GM23338 (cell line): Measurements from ENCODE around the gene EMSY. TPM values are rescaled to one million over a fixed set of nuclear protein-coding genes. Genes with fewer than 3 reads are reported as not detected.

Experiments used
- ATAC-seq: fragments of 200-7000 bp; cut with Tn5 transposase; 3 replicates; pipeline ENCODE4 v1.9.1; 2020
- DNase-seq: peaks from one replicate; pipeline ENCODE4 v3.0.0-alpha.2; 2015; ENCODE audit warnings: low spot score
- H2AFZ ChIP-seq: fragments of 200-600 bp; sonication (generic); 2 replicates; pipeline ENCODE4 v1.8.0; 2016; ENCODE audit warnings: antibody characterized with exemption, mild to moderate bottlenecking, moderate library complexity
- H3F3A ChIP-seq: fragments of 200-600 bp; sonication (generic); replicated peaks from 2 replicates; pipeline ENCODE4 v1.8.0; 2017; ENCODE audit warnings: antibody characterized with exemption, mixed run types, low read depth
- H3K27ac ChIP-seq: fragments of 200-600 bp; sonication (generic); 2 replicates; pipeline ENCODE4 v1.6.1; 2016; ENCODE audit warnings: low read depth
- H3K27me3 ChIP-seq: fragments of 200-600 bp; sonication (generic); 2 replicates; pipeline ENCODE4 v1.8.0; 2016; ENCODE audit warnings: mild to moderate bottlenecking, mixed run types, moderate library complexity; ENCODE audit not compliant: insufficient read depth
- H3K36me3 ChIP-seq: fragments of 200-600 bp; sonication (generic); 2 replicates; pipeline ENCODE4 v1.8.0; 2016; ENCODE audit warnings: mild to moderate bottlenecking; ENCODE audit not compliant: insufficient read depth
- H3K4me1 ChIP-seq: fragments of 200-600 bp; sonication (generic); 2 replicates; pipeline ENCODE4 v1.8.0; 2016; ENCODE audit warnings: mild to moderate bottlenecking, moderate library complexity; ENCODE audit not compliant: insufficient read depth
- H3K4me2 ChIP-seq: fragments of 200-600 bp; sonication (generic); 2 replicates; pipeline ENCODE4 v1.7.1; 2017; ENCODE audit warnings: mixed run types
- H3K4me3 ChIP-seq: fragments of 200-600 bp; sonication (generic); 2 replicates; pipeline ENCODE4 v1.6.1; 2016; ENCODE audit warnings: mixed run types
- H3K79me2 ChIP-seq: fragments of 200-600 bp; sonication (generic); replicated peaks from 2 replicates; pipeline ENCODE4 v1.8.0; 2017; ENCODE audit warnings: mild to moderate bottlenecking; ENCODE audit not compliant: insufficient read depth
- H3K9me2 ChIP-seq: fragments of 200-600 bp; sonication (generic); 2 replicates; pipeline ENCODE4 v1.8.0; 2017; ENCODE audit not compliant: insufficient read depth
- H4K20me1 ChIP-seq: fragments of 200-600 bp; sonication (generic); replicated peaks from 2 replicates; pipeline ENCODE4 v1.8.0; 2017; ENCODE audit warnings: mild to moderate bottlenecking; ENCODE audit not compliant: insufficient read depth
- H3K27ac Mint-ChIP-seq: 2 replicates; pipeline ENCODE4 v1.8.0; 2020; ENCODE audit warnings: inconsistent platforms, mild to moderate bottlenecking, moderate library complexity, mixed read lengths
- H3K27me3 Mint-ChIP-seq: 3 replicates; pipeline ENCODE4 v1.8.0; 2022; ENCODE audit warnings: low read depth, mild to moderate bottlenecking, moderate library complexity, mixed read lengths, inconsistent platforms; ENCODE audit not compliant: insufficient read depth, poor library complexity
- H3K36me3 Mint-ChIP-seq: 3 replicates; pipeline ENCODE4 v1.8.0; 2021; ENCODE audit warnings: low read depth, mild to moderate bottlenecking, inconsistent platforms, moderate library complexity, mixed read lengths
- H3K4me1 Mint-ChIP-seq: 3 replicates; pipeline ENCODE4 v1.8.0; 2020; ENCODE audit warnings: mild to moderate bottlenecking, inconsistent platforms, mixed read lengths
- H3K4me3 Mint-ChIP-seq: 3 replicates; pipeline ENCODE4 v1.8.0; 2021; ENCODE audit warnings: moderate library complexity, mild to moderate bottlenecking, inconsistent platforms, mixed read lengths
- H3K9me3 Mint-ChIP-seq: 3 replicates; pipeline ENCODE4 v1.8.0; 2020; ENCODE audit warnings: moderate library complexity, mild to moderate bottlenecking, inconsistent platforms, mixed read lengths
- CREB1 ChIP-seq: fragments of 250-450 bp; sonication (Bioruptor Pico); IDR thresholded peaks from 2 replicates; pipeline ENCODE4 v1.5.0; 2020; ENCODE audit warnings: low read depth, mild to moderate bottlenecking, moderate library complexity
- CTCF ChIP-seq, 2 experiments: fragments of 200-600 bp in 1 of 2; sonication (generic) in 1 of 2; conservative IDR thresholded peaks; 2 replicates each; pipeline versions ENCODE4 v1.5.1 to v1.6.1; 2016 to 2017; ENCODE audit warnings: antibody characterized with exemption in 2 of 2, low read depth in 2 of 2, mild to moderate bottlenecking in 2 of 2, moderate library complexity in 1 of 2
- ETS1 ChIP-seq: IDR thresholded peaks from 2 replicates; pipeline ENCODE4 v1.6.1; 2016; ENCODE audit warnings: antibody characterized with exemption
- EZH2 ChIP-seq: fragments of 200-600 bp; sonication (generic); IDR thresholded peaks from one replicate; pipeline ENCODE4 v1.8.0; 2017; ENCODE audit warnings: antibody characterized with exemption, mild to moderate bottlenecking, low read depth; ENCODE audit not compliant: unreplicated experiment
- EZH2phosphoT487 ChIP-seq: fragments of 200-600 bp; sonication (generic); IDR thresholded peaks from one replicate; pipeline ENCODE4 v1.8.1; 2018; ENCODE audit warnings: antibody characterized with exemption; ENCODE audit not compliant: unreplicated experiment
- JUNB ChIP-seq: IDR thresholded peaks from one replicate; pipeline ENCODE4 v1.6.1; 2016; ENCODE audit warnings: antibody characterized with exemption; ENCODE audit not compliant: unreplicated experiment
- NANOG ChIP-seq: IDR thresholded peaks from 2 replicates; pipeline ENCODE4 v1.6.1; 2016; ENCODE audit warnings: antibody characterized with exemption, borderline replicate concordance
- POLR2AphosphoS5 ChIP-seq: IDR thresholded peaks from 2 replicates; pipeline ENCODE4 v1.6.1; 2016; ENCODE audit warnings: antibody characterized with exemption, low read depth
- REST ChIP-seq: IDR thresholded peaks from one replicate; pipeline ENCODE4 v1.6.1; 2018; ENCODE audit warnings: antibody characterized with exemption; ENCODE audit not compliant: unreplicated experiment
- STAT1 ChIP-seq: IDR thresholded peaks from one replicate; pipeline ENCODE4 v1.6.1; 2016; ENCODE audit warnings: antibody characterized with exemption; ENCODE audit not compliant: unreplicated experiment
- ZNF114 ChIP-seq: fragments of 250-450 bp; sonication (Bioruptor Pico); IDR thresholded peaks from 2 replicates; pipeline ENCODE4 v1.5.0; 2020; ENCODE audit warnings: mild to moderate bottlenecking, moderate library complexity
- ZNF331 ChIP-seq: fragments of 250-450 bp; sonication (Bioruptor Pico); IDR thresholded peaks from 2 replicates; pipeline ENCODE4 v1.5.0; 2020; ENCODE audit warnings: low read depth, mild to moderate bottlenecking, moderate library complexity
- polyA plus RNA-seq: library from polyadenylated mRNA; unstranded; fragments of >200 nt; fragmentation: Nextera tagmentation; extraction: Ambion mirVana; gene quantifications from 2 replicates; pipeline ENCODE4 v1.2.1, GENCODE V29; 2016
- total RNA-seq: library from RNA; depleted of rRNA; stranded (reverse); fragments of >200 nt; shearing (Covaris generic); gene quantifications from 2 replicates; pipeline ENCODE4 v1.2.3, GENCODE V29; 2014
- TF ChIP-seq, protein P1 (sequence below): fragments of 250-450 bp; sonication (Bioruptor Pico); IDR thresholded peaks from 2 replicates; pipeline ENCODE4 v1.5.0; 2020; ENCODE audit warnings: mild to moderate bottlenecking, moderate library complexity

EMSY gene
- total and polyA plus RNA-seq, 2 experiments from 2014 or later, result 25.0 to 46.9 TPM

GRCh38 chr11:76596652-76597051, 151.8 kb downstream of the EMSY start:
- no peak overlapping the region for H3K27ac Mint-ChIP-seq
- Histone ChIP-seq H2AFZ (no peak overlapping the region), H3K4me3 (no peak overlapping the region), H4K20me1 (no peaks in the 10 kb centered on the region), H3K79me2 (no peaks in the 10 kb centered on the region), H3K27ac (no peak overlapping the region), H3K27me3 (no peaks in the 10 kb centered on the region), H3K9me2 (no peaks in the 10 kb centered on the region), H3K36me3 (no peaks in the 10 kb centered on the region), H3F3A (no peaks in the 10 kb centered on the region), H3K4me1 (no peaks in the 10 kb centered on the region), H3K4me2 (no peak overlapping the region)
- no peak for TF ChIP-seq CREB1 (CRISPR knock-in tag)
- TF ChIP-seq ETS1, result no peak
- TF ChIP-seq NANOG, result no peak
- TF ChIP-seq POLR2AphosphoS5, result no peak
- TF ChIP-seq EZH2, result no peak
- TF ChIP-seq REST, result no peak
- no peak for TF ChIP-seq JUNB
- TF ChIP-seq, protein P1, sequence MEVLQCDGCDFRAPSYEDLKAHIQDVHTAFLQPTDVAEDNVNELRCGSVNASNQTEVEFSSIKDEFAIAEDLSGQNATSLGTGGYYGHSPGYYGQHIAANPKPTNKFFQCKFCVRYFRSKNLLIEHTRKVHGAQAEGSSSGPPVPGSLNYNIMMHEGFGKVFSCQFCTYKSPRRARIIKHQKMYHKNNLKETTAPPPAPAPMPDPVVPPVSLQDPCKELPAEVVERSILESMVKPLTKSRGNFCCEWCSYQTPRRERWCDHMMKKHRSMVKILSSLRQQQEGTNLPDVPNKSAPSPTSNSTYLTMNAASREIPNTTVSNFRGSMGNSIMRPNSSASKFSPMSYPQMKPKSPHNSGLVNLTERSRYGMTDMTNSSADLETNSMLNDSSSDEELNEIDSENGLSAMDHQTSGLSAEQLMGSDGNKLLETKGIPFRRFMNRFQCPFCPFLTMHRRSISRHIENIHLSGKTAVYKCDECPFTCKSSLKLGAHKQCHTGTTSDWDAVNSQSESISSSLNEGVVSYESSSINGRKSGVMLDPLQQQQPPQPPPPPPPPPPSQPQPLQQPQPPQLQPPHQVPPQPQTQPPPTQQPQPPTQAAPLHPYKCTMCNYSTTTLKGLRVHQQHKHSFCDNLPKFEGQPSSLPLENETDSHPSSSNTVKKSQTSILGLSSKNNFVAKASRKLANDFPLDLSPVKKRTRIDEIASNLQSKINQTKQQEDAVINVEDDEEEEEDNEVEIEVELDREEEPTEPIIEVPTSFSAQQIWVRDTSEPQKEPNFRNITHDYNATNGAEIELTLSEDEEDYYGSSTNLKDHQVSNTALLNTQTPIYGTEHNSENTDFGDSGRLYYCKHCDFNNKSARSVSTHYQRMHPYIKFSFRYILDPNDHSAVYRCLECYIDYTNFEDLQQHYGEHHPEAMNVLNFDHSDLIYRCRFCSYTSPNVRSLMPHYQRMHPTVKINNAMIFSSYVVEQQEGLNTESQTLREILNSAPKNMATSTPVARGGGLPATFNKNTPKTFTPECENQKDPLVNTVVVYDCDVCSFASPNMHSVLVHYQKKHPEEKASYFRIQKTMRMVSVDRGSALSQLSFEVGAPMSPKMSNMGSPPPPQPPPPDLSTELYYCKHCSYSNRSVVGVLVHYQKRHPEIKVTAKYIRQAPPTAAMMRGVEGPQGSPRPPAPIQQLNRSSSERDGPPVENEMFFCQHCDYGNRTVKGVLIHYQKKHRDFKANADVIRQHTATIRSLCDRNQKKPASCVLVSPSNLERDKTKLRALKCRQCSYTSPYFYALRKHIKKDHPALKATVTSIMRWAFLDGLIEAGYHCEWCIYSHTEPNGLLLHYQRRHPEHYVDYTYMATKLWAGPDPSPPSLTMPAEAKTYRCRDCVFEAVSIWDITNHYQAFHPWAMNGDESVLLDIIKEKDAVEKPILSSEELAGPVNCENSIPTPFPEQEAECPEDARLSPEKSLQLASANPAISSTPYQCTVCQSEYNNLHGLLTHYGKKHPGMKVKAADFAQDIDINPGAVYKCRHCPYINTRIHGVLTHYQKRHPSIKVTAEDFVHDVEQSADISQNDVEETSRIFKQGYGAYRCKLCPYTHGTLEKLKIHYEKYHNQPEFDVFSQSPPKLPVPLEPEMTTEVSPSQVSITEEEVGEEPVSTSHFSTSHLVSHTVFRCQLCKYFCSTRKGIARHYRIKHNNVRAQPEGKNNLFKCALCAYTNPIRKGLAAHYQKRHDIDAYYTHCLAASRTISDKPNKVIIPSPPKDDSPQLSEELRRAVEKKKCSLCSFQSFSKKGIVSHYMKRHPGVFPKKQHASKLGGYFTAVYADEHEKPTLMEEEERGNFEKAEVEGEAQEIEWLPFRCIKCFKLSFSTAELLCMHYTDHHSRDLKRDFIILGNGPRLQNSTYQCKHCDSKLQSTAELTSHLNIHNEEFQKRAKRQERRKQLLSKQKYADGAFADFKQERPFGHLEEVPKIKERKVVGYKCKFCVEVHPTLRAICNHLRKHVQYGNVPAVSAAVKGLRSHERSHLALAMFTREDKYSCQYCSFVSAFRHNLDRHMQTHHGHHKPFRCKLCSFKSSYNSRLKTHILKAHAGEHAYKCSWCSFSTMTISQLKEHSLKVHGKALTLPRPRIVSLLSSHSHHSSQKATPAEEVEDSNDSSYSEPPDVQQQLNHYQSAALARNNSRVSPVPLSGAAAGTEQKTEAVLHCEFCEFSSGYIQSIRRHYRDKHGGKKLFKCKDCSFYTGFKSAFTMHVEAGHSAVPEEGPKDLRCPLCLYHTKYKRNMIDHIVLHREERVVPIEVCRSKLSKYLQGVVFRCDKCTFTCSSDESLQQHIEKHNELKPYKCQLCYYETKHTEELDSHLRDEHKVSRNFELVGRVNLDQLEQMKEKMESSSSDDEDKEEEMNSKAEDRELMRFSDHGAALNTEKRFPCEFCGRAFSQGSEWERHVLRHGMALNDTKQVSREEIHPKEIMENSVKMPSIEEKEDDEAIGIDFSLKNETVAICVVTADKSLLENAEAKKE (CRISPR knock-in tag), result no peak
- TF ChIP-seq STAT1, result no peak
- TF ChIP-seq ZNF114 (CRISPR knock-in tag), result no peak
- no peak for TF ChIP-seq ZNF331 (CRISPR knock-in tag)
- no peak for TF ChIP-seq EZH2phosphoT487
- no peak for TF ChIP-seq CTCF (conservative IDR thresholded peaks at IDR 0.05; ENCODE audit: low read depth in 2 of 2)
- H3K9me3 Mint-ChIP-seq, result no peaks in the 10 kb centered on the region
- no peaks in the 10 kb centered on the region; the same call in 1 of the 3 replicates for H3K36me3 Mint-ChIP-seq
- ATAC-seq (no peak), DNase-seq (no peak)
- H3K4me1 Mint-ChIP-seq, result no peaks in the 10 kb centered on the region
- peaks cover 4% of the 10 kb centered on the region for H3K27me3 Mint-ChIP-seq
- no peak overlapping the region for H3K4me3 Mint-ChIP-seq
